ENCODE results near the gene ADARB1.

GRCh38 chr21:45164838-45165237 is 90.5 kb downstream of the ADARB1 start:
- TF ChIP-seq CTCF (IDR thresholded peaks at IDR 0.05) (no peak), POLR2A (IDR thresholded peaks at IDR 0.05) (no peak)
